K562 (cell line): ENCODE measurements around the gene FBP1. TPM values are rescaled to one million over a fixed set of nuclear protein-coding genes. Genes with fewer than 3 reads are reported as not detected.

Source experiments
- ATF7 ChIP-seq: fragments of 450-650 bp; IDR thresholded peaks from 2 replicates; pipeline ENCODE4 v1.7.1; 2014; ENCODE audit warnings: mild to moderate bottlenecking, moderate library complexity
- BHLHE40 ChIP-seq: IDR thresholded peaks from 2 replicates; pipeline ENCODE4 v1.6.1; 2011; ENCODE audit warnings: low read length, improper control_type of control experiment
- FOXM1 ChIP-seq, 2 experiments: fragments of 450-650 bp in 1 of 2; sonication (generic) in 1 of 2; formaldehyde crosslinking in 1 of 2; IDR thresholded peaks; 2 replicates each; pipeline versions ENCODE4 v1.6.1 to v1.9.0; 2017 to 2022; ENCODE audit warnings: low read depth in 2 of 2, mild to moderate bottlenecking in 2 of 2, missing genetic modification reagents in 1 of 2, moderate library complexity in 1 of 2
- HDAC8 ChIP-seq: fragments of 450-650 bp; IDR thresholded peaks from 2 replicates; pipeline ENCODE4 v1.6.1; 2016; ENCODE audit warnings: mild to moderate bottlenecking, missing genetic modification characterization, moderate library complexity, missing compliant biosample characterization
- HINFP ChIP-seq: fragments of 450-650 bp; conservative IDR thresholded peaks from 2 replicates; pipeline ENCODE4 v1.6.1; 2016; ENCODE audit warnings: missing genetic modification characterization, low read depth, mild to moderate bottlenecking, control low read depth, missing compliant biosample characterization
- LARP7 ChIP-seq: fragments of 450-650 bp; IDR thresholded peaks from 2 replicates; pipeline ENCODE4 v1.6.1; 2016
- MEIS2 ChIP-seq: fragments of 450-650 bp; IDR thresholded peaks from 2 replicates; pipeline ENCODE4 v1.6.1; 2014; ENCODE audit warnings: mild to moderate bottlenecking; ENCODE audit not compliant: partially characterized antibody
- NELFE ChIP-seq: IDR thresholded peaks from 2 replicates; pipeline ENCODE4 v1.6.1; 2011; ENCODE audit warnings: mild to moderate bottlenecking; ENCODE audit not compliant: insufficient read depth, insufficient read length
- PURB ChIP-seq: sonication (generic); formaldehyde crosslinking; IDR thresholded peaks from 2 replicates; pipeline ENCODE4 v1.9.0; 2021; ENCODE audit warnings: low read depth, mild to moderate bottlenecking, missing genetic modification reagents
- RBM34 ChIP-seq: fragments of 200-400 bp; formaldehyde crosslinking; IDR thresholded peaks from 2 replicates; pipeline ENCODE4 v1.6.1; 2018; ENCODE audit warnings: low read length, borderline replicate concordance; ENCODE audit not compliant: insufficient read depth
- RFX5 ChIP-seq: IDR thresholded peaks from 2 replicates; pipeline ENCODE4 v1.6.1; 2011; ENCODE audit warnings: low read depth, mild to moderate bottlenecking, improper control_type of control experiment, low read length
- RFX7 ChIP-seq: fragments of 250-450 bp; sonication (Bioruptor Pico); IDR thresholded peaks from 2 replicates; pipeline ENCODE4 v1.5.1; 2021; ENCODE audit warnings: mild to moderate bottlenecking
- SREBF1 ChIP-seq: fragments of 150-350 bp; IDR thresholded peaks from 2 replicates; pipeline ENCODE4 v1.6.1; 2014; ENCODE audit warnings: antibody characterized with exemption, low read depth, low read length, borderline replicate concordance
- SRSF1 ChIP-seq: fragments of 200-400 bp; formaldehyde crosslinking; IDR thresholded peaks from 2 replicates; pipeline ENCODE4 v1.6.1; 2017; ENCODE audit warnings: mild to moderate bottlenecking, low read depth, low read length, moderate library complexity
- STAT5A ChIP-seq: IDR thresholded peaks from 2 replicates; pipeline ENCODE4 v1.6.1; 2012; ENCODE audit warnings: low read length, inconsistent platforms, borderline replicate concordance
- STAT5B ChIP-seq: fragments of 250-450 bp; sonication (Bioruptor Pico); IDR thresholded peaks from 2 replicates; pipeline ENCODE4 v1.8.0; 2021; ENCODE audit warnings: mild to moderate bottlenecking, inconsistent platforms
- TAL1 ChIP-seq: fragments of 450-650 bp; IDR thresholded peaks from 2 replicates; pipeline ENCODE4 v1.6.1; 2016; ENCODE audit warnings: mild to moderate bottlenecking
- ZBTB12 ChIP-seq: fragments of 250-450 bp; sonication (Bioruptor Pico); IDR thresholded peaks from 2 replicates; pipeline ENCODE4 v1.4.0; 2020
- ZFPM2 ChIP-seq: fragments of 250-450 bp; sonication (Bioruptor Pico); IDR thresholded peaks from 2 replicates; pipeline ENCODE4 v1.5.1; 2022; ENCODE audit warnings: mild to moderate bottlenecking
- ZNF232 ChIP-seq: sonication (generic); formaldehyde crosslinking; IDR thresholded peaks from 2 replicates; pipeline ENCODE4 v1.8.0; 2022; ENCODE audit warnings: mild to moderate bottlenecking, missing genetic modification reagents
- ZNF384 ChIP-seq: IDR thresholded peaks from 2 replicates; pipeline ENCODE4 v1.6.1; 2012; ENCODE audit warnings: low read depth, low read length, improper control_type of control experiment
- ZNF518B ChIP-seq: fragments of 250-450 bp; sonication (Bioruptor Pico); IDR thresholded peaks from 2 replicates; pipeline ENCODE4 v1.5.0; 2021; ENCODE audit warnings: mild to moderate bottlenecking, moderate library complexity
- polyA plus RNA-seq, 8 experiments: library from polyadenylated mRNA; depleted of rRNA in 4 of 8; stranded (reverse) in 5 of 8; unstranded in 3 of 8; fragments of >200 nt; fragmentation: Nextera tagmentation in 2 of 8; fragmentation: Illumina TruSeq in 1 of 8; extraction: Ambion mirVana in 2 of 8; extraction: Trizol in 1 of 8; gene quantifications; 2 replicates each; pipeline versions ENCODE4 v1.2.1 to v1.2.3, GENCODE V29; 2011 to 2014; ENCODE audit warnings: inconsistent platforms in 1 of 8, missing spikeins in 1 of 8
- total RNA-seq, 7 experiments: library from RNA; depleted of rRNA in 6 of 7; stranded (reverse); fragments of >200 nt in 6 of 7; fragmentation: Illumina TruSeq in 2 of 7; extraction: Trizol in 2 of 7; gene quantifications; 2 replicates each; pipeline versions ENCODE4 v1.2.1 to v1.2.3, GENCODE V29; 2011 to 2021; ENCODE audit warnings: low replicate concordance in 1 of 7

Gene FBP1
- total and polyA plus RNA-seq, 9 of the 15 experiments (the other 6 are each of a cell fraction or from before 2014, with no cell fraction given): 0.24 TPM; not detected in 8

GRCh38 chr9:94668928-94669729 is 29.8 kb upstream of the FBP1 start (continued):
- no peak for TF ChIP-seq HDAC8
- TF ChIP-seq STAT5B (CRISPR knock-in tag): no peak
- no peak for TF ChIP-seq RFX7 (CRISPR knock-in tag)
- no peak for TF ChIP-seq ZNF518B (CRISPR knock-in tag)
- 0 out of 2 replicates have a peak, but pooled peaks have one; percentile 31 for TF ChIP-seq ATF7
- TF ChIP-seq LARP7: no peak
- no peak for TF ChIP-seq HINFP
- TF ChIP-seq BHLHE40: 0 out of 2 replicates have a peak, but pooled peaks have one; percentile 18
- no peak for TF ChIP-seq ZNF232 (CRISPR knock-in tag)
- peak; percentile 47; the same call in 1 of the 2 replicates for TF ChIP-seq FOXM1 (IDR thresholded peaks at IDR 0.05; ENCODE audit: low read depth)
- no peak for TF ChIP-seq FOXM1 (CRISPR knock-in tag; IDR thresholded peaks at IDR 0.05; ENCODE audit: low read depth)
- TF ChIP-seq ZBTB12 (CRISPR knock-in tag): no peak
- no peak for TF ChIP-seq NELFE
- no peak for TF ChIP-seq MEIS2
- no peak for TF ChIP-seq RBM34
- TF ChIP-seq ZNF384: no peak; the same call in 1 of the 2 replicates
- TF ChIP-seq ZFPM2 (CRISPR knock-in tag): no peak
- no peak for TF ChIP-seq RFX5
- no peak for TF ChIP-seq STAT5A
- TF ChIP-seq SRSF1: no peak
- peak; percentile 52 for TF ChIP-seq TAL1
- TF ChIP-seq PURB (CRISPR knock-in tag): no peak
- no peak for TF ChIP-seq SREBF1
